Measurements from ENCODE around the gene PTMS. TPM values are rescaled to one million over a fixed set of nuclear protein-coding genes. Genes with fewer than 3 reads are reported as not detected.

Gene PTMS
- total and polyA plus RNA-seq, 2 of the 13 experiments (the other 11 are each of a cell fraction or from before 2014, with no cell fraction given), result 40.5 to 82.4 TPM

DNA sequence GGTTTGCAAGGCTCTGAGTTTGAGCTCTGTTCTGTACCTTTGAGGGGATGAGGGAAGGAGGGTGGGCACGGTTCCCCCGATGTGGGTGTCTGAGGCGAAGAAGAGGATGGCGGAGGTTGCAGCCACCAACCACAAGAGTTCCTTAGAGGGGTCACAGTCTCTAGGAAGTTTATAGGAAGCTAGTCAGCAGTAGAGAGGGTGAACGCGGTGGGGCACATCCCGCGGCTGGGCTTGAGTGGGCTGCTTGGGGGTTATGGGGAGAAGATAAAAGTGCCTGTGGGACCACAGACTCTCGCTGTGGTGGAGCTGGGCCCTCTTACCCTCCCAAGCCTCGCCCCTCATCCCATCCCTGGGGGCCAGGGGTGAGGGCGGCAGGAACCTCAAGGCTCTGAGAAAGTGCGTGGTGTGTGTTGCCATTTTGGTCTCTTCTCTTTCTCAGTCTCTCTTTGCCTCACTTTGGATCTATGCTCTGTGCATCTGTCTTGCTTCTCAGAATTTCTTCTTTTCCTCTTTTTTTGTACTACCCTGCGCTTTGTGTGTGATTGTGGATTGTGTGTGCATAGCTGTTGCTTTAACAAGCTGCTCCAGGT lies 25.9 kb downstream of the PTMS start (continued):
- TF ChIP-seq, protein P1, sequence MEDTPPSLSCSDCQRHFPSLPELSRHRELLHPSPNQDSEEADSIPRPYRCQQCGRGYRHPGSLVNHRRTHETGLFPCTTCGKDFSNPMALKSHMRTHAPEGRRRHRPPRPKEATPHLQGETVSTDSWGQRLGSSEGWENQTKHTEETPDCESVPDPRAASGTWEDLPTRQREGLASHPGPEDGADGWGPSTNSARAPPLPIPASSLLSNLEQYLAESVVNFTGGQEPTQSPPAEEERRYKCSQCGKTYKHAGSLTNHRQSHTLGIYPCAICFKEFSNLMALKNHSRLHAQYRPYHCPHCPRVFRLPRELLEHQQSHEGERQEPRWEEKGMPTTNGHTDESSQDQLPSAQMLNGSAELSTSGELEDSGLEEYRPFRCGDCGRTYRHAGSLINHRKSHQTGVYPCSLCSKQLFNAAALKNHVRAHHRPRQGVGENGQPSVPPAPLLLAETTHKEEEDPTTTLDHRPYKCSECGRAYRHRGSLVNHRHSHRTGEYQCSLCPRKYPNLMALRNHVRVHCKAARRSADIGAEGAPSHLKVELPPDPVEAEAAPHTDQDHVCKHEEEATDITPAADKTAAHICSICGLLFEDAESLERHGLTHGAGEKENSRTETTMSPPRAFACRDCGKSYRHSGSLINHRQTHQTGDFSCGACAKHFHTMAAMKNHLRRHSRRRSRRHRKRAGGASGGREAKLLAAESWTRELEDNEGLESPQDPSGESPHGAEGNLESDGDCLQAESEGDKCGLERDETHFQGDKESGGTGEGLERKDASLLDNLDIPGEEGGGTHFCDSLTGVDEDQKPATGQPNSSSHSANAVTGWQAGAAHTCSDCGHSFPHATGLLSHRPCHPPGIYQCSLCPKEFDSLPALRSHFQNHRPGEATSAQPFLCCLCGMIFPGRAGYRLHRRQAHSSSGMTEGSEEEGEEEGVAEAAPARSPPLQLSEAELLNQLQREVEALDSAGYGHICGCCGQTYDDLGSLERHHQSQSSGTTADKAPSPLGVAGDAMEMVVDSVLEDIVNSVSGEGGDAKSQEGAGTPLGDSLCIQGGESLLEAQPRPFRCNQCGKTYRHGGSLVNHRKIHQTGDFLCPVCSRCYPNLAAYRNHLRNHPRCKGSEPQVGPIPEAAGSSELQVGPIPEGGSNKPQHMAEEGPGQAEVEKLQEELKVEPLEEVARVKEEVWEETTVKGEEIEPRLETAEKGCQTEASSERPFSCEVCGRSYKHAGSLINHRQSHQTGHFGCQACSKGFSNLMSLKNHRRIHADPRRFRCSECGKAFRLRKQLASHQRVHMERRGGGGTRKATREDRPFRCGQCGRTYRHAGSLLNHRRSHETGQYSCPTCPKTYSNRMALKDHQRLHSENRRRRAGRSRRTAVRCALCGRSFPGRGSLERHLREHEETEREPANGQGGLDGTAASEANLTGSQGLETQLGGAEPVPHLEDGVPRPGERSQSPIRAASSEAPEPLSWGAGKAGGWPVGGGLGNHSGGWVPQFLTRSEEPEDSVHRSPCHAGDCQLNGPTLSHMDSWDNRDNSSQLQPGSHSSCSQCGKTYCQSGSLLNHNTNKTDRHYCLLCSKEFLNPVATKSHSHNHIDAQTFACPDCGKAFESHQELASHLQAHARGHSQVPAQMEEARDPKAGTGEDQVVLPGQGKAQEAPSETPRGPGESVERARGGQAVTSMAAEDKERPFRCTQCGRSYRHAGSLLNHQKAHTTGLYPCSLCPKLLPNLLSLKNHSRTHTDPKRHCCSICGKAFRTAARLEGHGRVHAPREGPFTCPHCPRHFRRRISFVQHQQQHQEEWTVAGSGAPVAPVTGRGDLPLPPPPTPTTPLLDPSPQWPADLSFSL (CRISPR knock-in tag; IDR thresholded peaks at IDR 0.05), result peak; percentile 75; the same call in 1 of the 2 replicates
- TF ChIP-seq, protein P2, sequence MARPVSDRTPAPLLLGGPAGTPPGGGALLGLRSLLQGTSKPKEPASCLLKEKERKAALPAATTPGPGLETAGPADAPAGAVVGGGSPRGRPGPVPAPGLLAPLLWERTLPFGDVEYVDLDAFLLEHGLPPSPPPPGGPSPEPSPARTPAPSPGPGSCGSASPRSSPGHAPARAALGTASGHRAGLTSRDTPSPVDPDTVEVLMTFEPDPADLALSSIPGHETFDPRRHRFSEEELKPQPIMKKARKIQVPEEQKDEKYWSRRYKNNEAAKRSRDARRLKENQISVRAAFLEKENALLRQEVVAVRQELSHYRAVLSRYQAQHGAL (CRISPR knock-in tag; IDR thresholded peaks at IDR 0.05; ENCODE audit: not compliant biosample characterization), result no peak
- TF ChIP-seq, protein P3, sequence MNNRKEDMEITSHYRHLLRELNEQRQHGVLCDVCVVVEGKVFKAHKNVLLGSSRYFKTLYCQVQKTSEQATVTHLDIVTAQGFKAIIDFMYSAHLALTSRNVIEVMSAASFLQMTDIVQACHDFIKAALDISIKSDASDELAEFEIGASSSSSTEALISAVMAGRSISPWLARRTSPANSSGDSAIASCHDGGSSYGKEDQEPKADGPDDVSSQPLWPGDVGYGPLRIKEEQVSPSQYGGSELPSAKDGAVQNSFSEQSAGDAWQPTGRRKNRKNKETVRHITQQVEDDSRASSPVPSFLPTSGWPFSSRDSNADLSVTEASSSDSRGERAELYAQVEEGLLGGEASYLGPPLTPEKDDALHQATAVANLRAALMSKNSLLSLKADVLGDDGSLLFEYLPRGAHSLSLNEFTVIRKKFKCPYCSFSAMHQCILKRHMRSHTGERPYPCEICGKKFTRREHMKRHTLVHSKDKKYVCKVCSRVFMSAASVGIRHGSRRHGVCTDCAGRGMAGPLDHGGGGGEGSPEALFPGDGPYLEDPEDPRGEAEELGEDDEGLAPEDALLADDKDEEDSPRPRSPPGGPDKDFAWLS (CRISPR knock-in tag; IDR thresholded peaks at IDR 0.05; ENCODE audit: borderline replicate concordance), result no peak
- TF ChIP-seq TP53 (CRISPR knock-in tag; conservative IDR thresholded peaks at IDR 0.05), result no peak
- TF ChIP-seq, protein P4, sequence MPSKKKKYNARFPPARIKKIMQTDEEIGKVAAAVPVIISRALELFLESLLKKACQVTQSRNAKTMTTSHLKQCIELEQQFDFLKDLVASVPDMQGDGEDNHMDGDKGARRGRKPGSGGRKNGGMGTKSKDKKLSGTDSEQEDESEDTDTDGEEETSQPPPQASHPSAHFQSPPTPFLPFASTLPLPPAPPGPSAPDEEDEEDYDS (CRISPR knock-in tag; IDR thresholded peaks at IDR 0.05), result no peak
- no peak for TF ChIP-seq ZNF547 (CRISPR knock-in tag; IDR thresholded peaks at IDR 0.05)
- no peak for TF ChIP-seq ERF (CRISPR knock-in tag; IDR thresholded peaks at IDR 0.05)
- no peak for TF ChIP-seq MBD4 (IDR thresholded peaks at IDR 0.05; ENCODE audit: borderline replicate concordance, low read length)
- no peak for TF ChIP-seq ZMYM2 (CRISPR knock-in tag; IDR thresholded peaks at IDR 0.05)
- no peak; the same call in 1 of the 2 replicates for TF ChIP-seq SPEN (CRISPR knock-in tag; IDR thresholded peaks at IDR 0.05; ENCODE audit: low read depth)
- no peak for TF ChIP-seq ZNF124 (CRISPR knock-in tag; IDR thresholded peaks at IDR 0.05)

Measured in HepG2 (cell line).